Uterus (tissue), 4 donors: Measurements from ENCODE around the gene WWOX. TPM values are rescaled to one million over a fixed set of nuclear protein-coding genes. Genes with fewer than 3 reads are reported as not detected.

Experiments used
- DNase-seq, 2 donors: peaks; one replicate each; pipeline ENCODE4 v3.0.0-alpha.2; 2019 to 2020
- H3K27ac ChIP-seq, 2 donors: fragments of 200-600 bp; sonication (generic); 1 replicate in 1 of 2; 2 replicates in 1 of 2; pipeline ENCODE4 v1.5.1; 2016 to 2018
- H3K27me3 ChIP-seq, 2 donors: fragments of 200-600 bp; sonication (generic); one replicate each; pipeline ENCODE4 v1.5.1; 2018 to 2019; ENCODE audit warnings: control low read depth in 1 of 2
- H3K36me3 ChIP-seq, 2 donors: fragments of 200-600 bp; sonication (generic); one replicate each; pipeline ENCODE4 v1.5.1; 2019; ENCODE audit warnings: control low read depth in 1 of 2
- H3K4me1 ChIP-seq, 2 donors: fragments of 200-600 bp; sonication (generic); one replicate each; pipeline ENCODE4 v1.5.1; 2018 to 2019; ENCODE audit warnings: control low read depth in 1 of 2
- H3K4me3 ChIP-seq, 2 donors: fragments of 200-600 bp; sonication (generic); 1 replicate in 1 of 2; 2 replicates in 1 of 2; pipeline ENCODE4 v1.5.1; 2018 to 2019; ENCODE audit warnings: mild to moderate bottlenecking in 1 of 2
- H3K9me3 ChIP-seq, 2 donors: fragments of 200-600 bp; sonication (generic); one replicate each; pipeline ENCODE4 v1.5.1; 2019; ENCODE audit warnings: control low read depth in 1 of 2
- CTCF ChIP-seq, 4 experiments: fragments of 200-600 bp in 2 of 4; fragments of 450-650 bp in 2 of 4; sonication (generic) in 2 of 4; IDR thresholded peaks; one replicate each; pipeline ENCODE4 v1.5.1; 2016 to 2019; ENCODE audit warnings: antibody characterized with exemption in 4 of 4, mild to moderate bottlenecking in 2 of 4, moderate library complexity in 1 of 4
- POLR2A ChIP-seq, 2 donors: fragments of 450-650 bp; IDR thresholded peaks; one replicate each; pipeline ENCODE4 v1.6.1; 2016; ENCODE audit warnings: antibody characterized with exemption in 2 of 2, mild to moderate bottlenecking in 1 of 2, moderate library complexity in 1 of 2
- intact Hi-C: fragments of 100-400 bp; cut with DNase I; formaldehyde crosslinking; loops from one replicate; pipeline ENCODE4 v1.15.1; 2023; ENCODE audit warnings: low total_unique reads
- total RNA-seq, 4 donors: library from RNA; depleted of rRNA in 3 of 4; stranded (reverse); fragments of >200 nt in 3 of 4; gene quantifications; one replicate each; pipeline versions ENCODE4 v1.1.0 to v1.2.4, GENCODE V29; 2014 to 2023
- donor health status: DM: yes; HTN: yes; CAD: no.

Gene WWOX
- total RNA-seq, 4 donors from 2014 or later, result 34.1 to 99.9 (median 55.8) TPM

GRCh38 chr16:79136955-79137354 is 1037.5 kb downstream of the WWOX start:
- no peak for DNase-seq
- H3K27ac ChIP-seq, result no peak overlapping the region
- no peaks in the 10 kb centered on the region for H3K36me3 ChIP-seq
- H3K9me3 ChIP-seq, result no peaks in the 10 kb centered on the region
- no peak for TF ChIP-seq CTCF (IDR thresholded peaks at IDR 0.05)
- no peak for TF ChIP-seq POLR2A (IDR thresholded peaks at IDR 0.05)
- no peak overlapping the region for H3K4me3 ChIP-seq
- intact Hi-C loops, result no loop called here
- no peaks in the 10 kb centered on the region for H3K4me1 ChIP-seq
- no peaks in the 10 kb centered on the region for H3K27me3 ChIP-seq

GRCh38 chr16:79137426-79137939 is 1038.0 kb downstream of the WWOX start:
- no peak overlapping the region for H3K4me3 ChIP-seq
- no peak overlapping the region for H3K27ac ChIP-seq
- DNase-seq, result peak; percentile 23 to 42
- TF ChIP-seq POLR2A (IDR thresholded peaks at IDR 0.05) (no peak), CTCF (IDR thresholded peaks at IDR 0.05) (no peak)
- no peaks in the 10 kb centered on the region for H3K36me3 ChIP-seq
- H3K9me3 ChIP-seq, result no peaks in the 10 kb centered on the region
- no peaks in the 10 kb centered on the region for H3K27me3 ChIP-seq
- no peaks in the 10 kb centered on the region for H3K4me1 ChIP-seq
- intact Hi-C loops, result no loop called here

- no peaks in the 10 kb centered on the region for H3K27me3 ChIP-seq
- TF ChIP-seq CTCF (IDR thresholded peaks at IDR 0.05), result no peak
- intact Hi-C loops, result no loop called here
- H3K9me3 ChIP-seq, result no peaks in the 10 kb centered on the region
- no peaks in the 10 kb centered on the region for H3K4me1 ChIP-seq
- DNase-seq, result no peak
- H3K4me3 ChIP-seq, result no peak overlapping the region
- no peaks in the 10 kb centered on the region for H3K36me3 ChIP-seq
- no peak overlapping the region for H3K27ac ChIP-seq
These were observed 1040.3 kb downstream of the WWOX start for GRCh38 chr16:79139799-79140198.

- Histone ChIP-seq H3K27me3 (no peaks in the 10 kb centered on the region), H3K27ac (no peak overlapping the region), H3K36me3 (no peaks in the 10 kb centered on the region), H3K4me3 (no peak overlapping the region), H3K9me3 (no peaks in the 10 kb centered on the region), H3K4me1 (no peaks in the 10 kb centered on the region)
- TF ChIP-seq POLR2A (IDR thresholded peaks at IDR 0.05), result no peak
- TF ChIP-seq CTCF (IDR thresholded peaks at IDR 0.05), result no peak
- intact Hi-C loops, result no loop called here
- no peak for DNase-seq
These were observed 1043.6 kb downstream of the WWOX start for GRCh38 chr16:79143026-79143425.

GRCh38 chr16:79150151-79150550 is 1050.7 kb downstream of the WWOX start:
- DNase-seq, result no peak
- Histone ChIP-seq H3K4me1 (no peaks in the 10 kb centered on the region), H3K4me3 (no peak overlapping the region), H3K9me3 (no peaks in the 10 kb centered on the region), H3K36me3 (no peaks in the 10 kb centered on the region), H3K27me3 (no peaks in the 10 kb centered on the region), H3K27ac (no peak overlapping the region)
- intact Hi-C loops, result no loop called here
- TF ChIP-seq CTCF (IDR thresholded peaks at IDR 0.05), result no peak
- no peak for TF ChIP-seq POLR2A (IDR thresholded peaks at IDR 0.05)
